ENCODE data around the gene SUV39H1.
"Not testable (repeated sequence)": the region's sequence is repeated elsewhere in the genome, so short reads cannot be mapped to it uniquely, and the experiment has no call there.

GRCh38 chrX:48652055-48652579, 44.4 kb upstream of the SUV39H1 start:
- TF ChIP-seq POLR2A (IDR thresholded peaks at IDR 0.05; ENCODE audit: low read length); GATA1 (IDR thresholded peaks at IDR 0.05; ENCODE audit: low read depth, low read length): not testable (repeated sequence)
